IMR-90 (cell line): Measurements from ENCODE around the gene KIF25. TPM values are rescaled to one million over a fixed set of nuclear protein-coding genes. Genes with fewer than 3 reads are reported as not detected.

Experiments used
- ATAC-seq: fragments of 200-7000 bp; cut with Tn5 transposase; 2 replicates; pipeline ENCODE4 v1.9.1; 2020; ENCODE audit warnings: low read depth, mild to moderate bottlenecking, moderate library complexity
- BruUV-seq: library from RNA; stranded (reverse); fragments of 400-500 nt; replicated peaks from 2 replicates; lab custom pipeline; 2021; lab: Mats Ljungman, UMichigan
- CTCF ChIA-PET: fragments of 300-600 bp; formaldehyde crosslinking; extraction: SDS; loops from one replicate; lab custom pipeline; 2021; ENCODE audit warnings: antibody characterized with exemption; lab: Yijun Ruan, JAX
- POLR2A ChIA-PET: fragments of 300-600 bp; sonication (Branson Sonifier 250); formaldehyde crosslinking; loops from one replicate; lab custom pipeline; 2022; ENCODE audit warnings: antibody characterized with exemption; ENCODE audit not compliant: unreplicated experiment; lab: Charles Lee
- DNase-seq: peaks from one replicate; pipeline ENCODE4 v3.0.0; 2013
- H2AFZ ChIP-seq: replicated peaks from 2 replicates; pipeline ENCODE3; 2013; ENCODE audit warnings: low read length, mild to moderate bottlenecking; ENCODE audit not compliant: poor library complexity
- H2AK5ac ChIP-seq: 2 replicates; pipeline ENCODE4 v1.6.1; 2013; ENCODE audit warnings: low read depth, low read length, inconsistent platforms
- H2AK9ac ChIP-seq: replicated peaks from 2 replicates; pipeline ENCODE3; 2013; ENCODE audit warnings: mild to moderate bottlenecking, low read depth, low read length, moderate library complexity; ENCODE audit not compliant: poor library complexity
- H2BK120ac ChIP-seq: 2 replicates; pipeline ENCODE4 v1.6.1; 2013; ENCODE audit warnings: low read depth, low read length, inconsistent platforms
- H2BK15ac ChIP-seq: 3 replicates; pipeline ENCODE4 v1.6.1; 2013; ENCODE audit warnings: low read depth, low read length, inconsistent platforms
- H2BK20ac ChIP-seq: 2 replicates; pipeline ENCODE4 v1.6.1; 2013; ENCODE audit warnings: low read depth, mild to moderate bottlenecking, inconsistent platforms, low read length, moderate library complexity
- H2BK5ac ChIP-seq: 2 replicates; pipeline ENCODE4 v1.6.1; 2013; ENCODE audit warnings: mild to moderate bottlenecking, low read depth, low read length, inconsistent platforms; ENCODE audit not compliant: poor library complexity, severe bottlenecking
- H3K14ac ChIP-seq: replicated peaks from 2 replicates; pipeline ENCODE4 v1.6.1; 2013; ENCODE audit warnings: low read depth, low read length, inconsistent platforms
- H3K18ac ChIP-seq: 2 replicates; pipeline ENCODE4 v1.6.1; 2013; ENCODE audit warnings: low read depth, low read length, control low read depth
- H3K23ac ChIP-seq: 2 replicates; pipeline ENCODE4 v1.6.1; 2013; ENCODE audit warnings: low read depth, low read length, inconsistent platforms
- H3K27ac ChIP-seq: 2 replicates; pipeline ENCODE4 v1.5.1; 2013; ENCODE audit warnings: mild to moderate bottlenecking, control low read depth, low read length; ENCODE audit not compliant: insufficient read depth
- H3K27me3 ChIP-seq: 2 replicates; pipeline ENCODE4 v1.6.1; 2013; ENCODE audit warnings: low read length; ENCODE audit not compliant: control insufficient read depth, insufficient read depth
- H3K36me3 ChIP-seq: 2 replicates; pipeline ENCODE4 v1.6.1; 2013; ENCODE audit warnings: low read length, mixed read lengths; ENCODE audit not compliant: control insufficient read depth, insufficient read depth
- H3K4ac ChIP-seq: 2 replicates; pipeline ENCODE4 v1.6.1; 2013; ENCODE audit warnings: low read depth, low read length, inconsistent platforms
- H3K4me1 ChIP-seq: 2 replicates; pipeline ENCODE4 v1.6.1; 2013; ENCODE audit warnings: low read length, mixed read lengths; ENCODE audit not compliant: control insufficient read depth, insufficient read depth
- H3K4me2 ChIP-seq: 2 replicates; pipeline ENCODE4 v1.6.1; 2013; ENCODE audit warnings: low read depth, mild to moderate bottlenecking, control low read depth, low read length, moderate library complexity
- H3K4me3 ChIP-seq: 2 replicates; pipeline ENCODE4 v1.5.1; 2013; ENCODE audit warnings: low read depth, mild to moderate bottlenecking, control low read depth, low read length, moderate library complexity; ENCODE audit not compliant: insufficient read depth
- H3K56ac ChIP-seq: 2 replicates; pipeline ENCODE4 v1.6.1; 2013; ENCODE audit warnings: low read length, inconsistent platforms; ENCODE audit not compliant: insufficient read depth; ENCODE audit errors: extremely low read depth
- H3K79me1 ChIP-seq, 2 experiments: 2 replicates each; pipeline ENCODE4 v1.6.1; 2013; ENCODE audit warnings: low read length in 2 of 2, inconsistent platforms in 1 of 2, low read depth in 1 of 2
- H3K9ac ChIP-seq: 2 replicates; pipeline ENCODE4 v1.6.1; 2013; ENCODE audit warnings: low read depth, low read length, control low read depth
- H3K9me1 ChIP-seq: 2 replicates; pipeline ENCODE4 v1.6.1; 2013; ENCODE audit warnings: low read length, inconsistent platforms; ENCODE audit not compliant: insufficient read depth
- H3K9me3 ChIP-seq: 2 replicates; pipeline ENCODE4 v1.6.1; 2013; ENCODE audit warnings: low read length; ENCODE audit not compliant: control insufficient read depth, insufficient read depth
- H4K20me1 ChIP-seq: 2 replicates; pipeline ENCODE4 v1.6.1; 2013; ENCODE audit warnings: low read length, inconsistent platforms; ENCODE audit not compliant: insufficient read depth
- H4K5ac ChIP-seq: 2 replicates; pipeline ENCODE4 v1.6.1; 2013; ENCODE audit warnings: mild to moderate bottlenecking, low read depth, low read length, control low read depth
- H4K8ac ChIP-seq, 2 experiments: 2 replicates each; pipeline ENCODE4 v1.6.1; 2013; ENCODE audit warnings: low read depth in 2 of 2, low read length in 2 of 2, control low read depth in 1 of 2, inconsistent platforms in 1 of 2
- H4K91ac ChIP-seq: 2 replicates; pipeline ENCODE4 v1.6.1; 2013; ENCODE audit warnings: low read depth, low read length, inconsistent platforms; ENCODE audit not compliant: insufficient read depth
- CHD1 ChIP-seq: IDR thresholded peaks from 2 replicates; pipeline ENCODE4 v1.6.1; 2012; ENCODE audit warnings: low read depth, low read length, improper control_type of control experiment
- CTCF ChIP-seq: conservative IDR thresholded peaks from 2 replicates; pipeline ENCODE4 v1.5.1; 2012; ENCODE audit warnings: mild to moderate bottlenecking, low read depth, low read length, improper control_type of control experiment
- ELK1 ChIP-seq: fragments of 150-350 bp; IDR thresholded peaks from 2 replicates; pipeline ENCODE4 v1.6.1; 2016; ENCODE audit warnings: low read depth, mild to moderate bottlenecking, low read length, moderate library complexity, borderline replicate concordance
- FOS ChIP-seq: fragments of 150-350 bp; IDR thresholded peaks from 2 replicates; pipeline ENCODE4 v1.6.1; 2016; ENCODE audit warnings: low read depth, low read length
- MAFK ChIP-seq: IDR thresholded peaks from 2 replicates; pipeline ENCODE4 v1.6.1; 2012; ENCODE audit warnings: low read depth, low read length, improper control_type of control experiment
- MAZ ChIP-seq: IDR thresholded peaks from 2 replicates; pipeline ENCODE4 v1.6.1; 2012; ENCODE audit warnings: low read depth, mild to moderate bottlenecking, low read length, improper control_type of control experiment, moderate library complexity, borderline replicate concordance
- MXI1 ChIP-seq: IDR thresholded peaks from 2 replicates; pipeline ENCODE4 v1.6.1; 2012; ENCODE audit warnings: low read depth, mild to moderate bottlenecking, low read length, moderate library complexity, borderline replicate concordance
- RFX5 ChIP-seq: IDR thresholded peaks from 2 replicates; pipeline ENCODE4 v1.8.0; 2012; ENCODE audit warnings: low read depth, mild to moderate bottlenecking, low read length, moderate library complexity
- SMC3 ChIP-seq: fragments of 150-350 bp; IDR thresholded peaks from 2 replicates; pipeline ENCODE4 v1.6.1; 2016; ENCODE audit warnings: low read depth, mild to moderate bottlenecking, antibody characterized with exemption, low read length, moderate library complexity
- WGBS, 2 experiments: methylation state at CpG; one replicate each; pipeline versions ENCODE4 v1.1.5 to v1.1.7; 2013; ENCODE audit warnings: missing lambda C conversion rate in 2 of 2; ENCODE audit not compliant: insufficient read length in 1 of 2; ENCODE audit errors: extremely low coverage in 2 of 2; 5-methylcytosine and 5-hydroxymethylcytosine counted together
- dilution Hi-C: fragments of 300-500 bp; cut with HindIII; formaldehyde crosslinking; loops from one replicate; pipeline ENCODE4 v1.14.3; 2018; ENCODE audit warnings: low sequenced_read_pairs; ENCODE audit not compliant: unreplicated experiment
- in situ Hi-C: fragments of 300-500 bp; cut with MboI; formaldehyde crosslinking; loops from 3 replicates; pipeline ENCODE4 v1.14.3; 2019; ENCODE audit warnings: low sequenced_read_pairs, inconsistent platforms, mixed read lengths
- intact Hi-C: fragments of 100-400 bp; cut with micrococcal nuclease; formaldehyde crosslinking; loops from 2 replicates; pipeline ENCODE4 v1.10.0; 2022
- polyA plus RNA-seq, 3 experiments: library from polyadenylated mRNA; depleted of rRNA; stranded (reverse); fragments of >200 nt; gene quantifications; 2 replicates each; pipeline ENCODE4 v1.2.3, GENCODE V29; 2012; ENCODE audit warnings: low replicate concordance in 1 of 3
- total RNA-seq: library from RNA; depleted of rRNA; stranded (reverse); fragments of >200 nt; gene quantifications from 2 replicates; pipeline ENCODE4 v1.2.3, GENCODE V29; 2012

Gene KIF25
- total and polyA plus RNA-seq, 2 of the 4 experiments (the other 2 are of a cell fraction), result not detected

GRCh38 chr6:167988945-167989841, 8.3 kb upstream of the KIF25 start:
- CTCF ChIA-PET, result no interaction called here
- H3K27me3 ChIP-seq, result no peaks in the 10 kb centered on the region
- H3K4me2 ChIP-seq, result no peak overlapping the region
- H3K23ac ChIP-seq, result no peak overlapping the region
- in situ Hi-C loops (no loop called here), intact Hi-C loops (no loop called here), dilution Hi-C loops (no loop called here)
- no peak overlapping the region for H3K27ac ChIP-seq
- no peak overlapping the region for H3K14ac ChIP-seq
- DNase-seq (no peak), ATAC-seq (no peak)
- H2AK9ac ChIP-seq, result no peak overlapping the region
- H3K79me1 ChIP-seq, result no peaks in the 10 kb centered on the region
- no peaks in the 10 kb centered on the region for H4K20me1 ChIP-seq
- no peak overlapping the region for H3K9ac ChIP-seq
- H4K5ac ChIP-seq, result no peak overlapping the region
- H3K4me3 ChIP-seq, result no peak overlapping the region
- H3K36me3 ChIP-seq, result no peaks in the 10 kb centered on the region
- no peak overlapping the region for H3K4ac ChIP-seq
- no peak overlapping the region for H2AK5ac ChIP-seq
- H2BK120ac ChIP-seq, result no peak overlapping the region
- no peak overlapping the region for H3K56ac ChIP-seq
- H2AFZ ChIP-seq, result no peak overlapping the region
- no peak overlapping the region for H4K91ac ChIP-seq
- no peak overlapping the region for H3K18ac ChIP-seq
- no peak overlapping the region for H2BK15ac ChIP-seq
- H2BK5ac ChIP-seq, result no peak overlapping the region
- no peaks in the 10 kb centered on the region; the same call in 1 of the 2 replicates for H3K9me3 ChIP-seq
- 91% methylated on average over 21 of the region's 36 CpGs; no CpG with 5 or more reads in 1 of the 2 experiments for WGBS, 2 experiments
- H3K9me1 ChIP-seq, result no peaks in the 10 kb centered on the region
- H2BK20ac ChIP-seq, result no peak overlapping the region
- POLR2A ChIA-PET, result no interaction called here
- BruUV-seq, result no TSS peak
- H4K8ac ChIP-seq, result no peak overlapping the region
- TF ChIP-seq ELK1 (no peak), MXI1 (no peak), FOS (no peak), SMC3 (no peak), CHD1 (no peak), MAZ (no peak), RFX5 (no peak), MAFK (no peak), CTCF (no peak)
- H3K4me1 ChIP-seq, result peaks cover 2% of the 10 kb centered on the region
